ENCODE measurements around the gene NT5C.

DNA sequence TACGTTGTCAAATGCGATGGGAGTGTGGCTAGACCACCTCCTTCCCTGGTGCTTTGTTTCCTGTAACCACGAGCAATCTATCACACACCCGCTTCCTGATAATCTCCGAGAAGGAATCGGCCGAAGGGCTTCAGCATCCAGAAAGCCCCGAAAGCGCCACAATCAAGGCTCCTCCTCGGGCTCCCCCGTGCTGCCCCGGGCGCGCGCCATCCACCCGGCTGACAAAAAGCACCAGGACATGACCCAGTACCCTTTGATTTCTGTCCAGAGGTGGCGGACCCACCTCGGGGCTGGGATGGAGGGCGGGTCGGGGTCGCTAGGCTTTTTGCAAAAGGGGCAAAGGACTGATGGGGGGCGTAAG lies 22.5 kb downstream of the NT5C start:
- TF ChIP-seq, protein P1, sequence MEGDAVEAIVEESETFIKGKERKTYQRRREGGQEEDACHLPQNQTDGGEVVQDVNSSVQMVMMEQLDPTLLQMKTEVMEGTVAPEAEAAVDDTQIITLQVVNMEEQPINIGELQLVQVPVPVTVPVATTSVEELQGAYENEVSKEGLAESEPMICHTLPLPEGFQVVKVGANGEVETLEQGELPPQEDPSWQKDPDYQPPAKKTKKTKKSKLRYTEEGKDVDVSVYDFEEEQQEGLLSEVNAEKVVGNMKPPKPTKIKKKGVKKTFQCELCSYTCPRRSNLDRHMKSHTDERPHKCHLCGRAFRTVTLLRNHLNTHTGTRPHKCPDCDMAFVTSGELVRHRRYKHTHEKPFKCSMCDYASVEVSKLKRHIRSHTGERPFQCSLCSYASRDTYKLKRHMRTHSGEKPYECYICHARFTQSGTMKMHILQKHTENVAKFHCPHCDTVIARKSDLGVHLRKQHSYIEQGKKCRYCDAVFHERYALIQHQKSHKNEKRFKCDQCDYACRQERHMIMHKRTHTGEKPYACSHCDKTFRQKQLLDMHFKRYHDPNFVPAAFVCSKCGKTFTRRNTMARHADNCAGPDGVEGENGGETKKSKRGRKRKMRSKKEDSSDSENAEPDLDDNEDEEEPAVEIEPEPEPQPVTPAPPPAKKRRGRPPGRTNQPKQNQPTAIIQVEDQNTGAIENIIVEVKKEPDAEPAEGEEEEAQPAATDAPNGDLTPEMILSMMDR (conservative IDR thresholded peaks at IDR 0.05; ENCODE audit: low read depth, low read length): no peak
- TF ChIP-seq EZH2 (IDR thresholded peaks at IDR 0.05; ENCODE audit: low read length, unreplicated experiment) (no peak), EZH2phosphoT487 (IDR thresholded peaks at IDR 0.05; ENCODE audit: borderline replicate concordance, low read length) (no peak)

Measured in PC-3 (cell line).